Measurements from ENCODE around the gene TADA2B. TPM values are rescaled to one million over a fixed set of nuclear protein-coding genes. Genes with fewer than 3 reads are reported as not detected.
A peak's percentile ranks its signal among the peaks of the same experiment; 100 is the strongest.

The TADA2B gene
- total and polyA plus RNA-seq, 10 of the 15 experiments (the other 5 are each of a cell fraction or from before 2014, with no cell fraction given), result 0.66 to 12.0 (median 5.6) TPM

DNA sequence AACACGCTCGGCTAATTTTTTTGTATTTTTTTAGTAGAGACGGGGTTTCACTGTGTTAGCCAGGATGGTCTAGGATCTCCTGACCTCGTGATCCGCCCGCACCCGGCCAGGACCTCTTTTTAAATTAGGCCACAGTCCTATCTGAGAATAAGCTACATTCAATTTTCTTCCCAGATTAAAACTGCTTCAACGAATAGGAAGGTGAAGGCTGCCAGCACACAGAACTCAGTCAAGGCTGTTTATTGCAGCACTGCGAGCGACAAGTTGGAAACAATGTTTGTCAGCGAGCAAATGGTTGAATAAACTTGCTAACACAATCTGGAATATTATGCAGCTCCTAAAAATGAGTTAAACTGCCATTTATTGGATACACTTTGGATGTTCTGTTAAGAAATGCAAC, 22.8 kb downstream of the TADA2B start:
- H3K9ac ChIP-seq (ENCODE audit: control insufficient read depth, insufficient read depth, low read length), result no peak overlapping the region
- no peak for DNase-seq (ENCODE audit: low read depth, low spot score)
- POLR2A ChIA-PET, result interaction anchor here (0.7 to 6.5 kb wide), 4 partner anchors 9 to 157 kb away, joined by 4 to 88 read pairs (median 5); partner anchors contain the start of genes TADA2B and TBC1D14
- peaks cover 4% of the 10 kb centered on the region; the same call in 1 of the 2 replicates for H4K20me1 ChIP-seq (ENCODE audit: control insufficient read depth, insufficient read depth)
- H3K9me3 ChIP-seq (replicated peaks; ENCODE audit: control insufficient read depth, insufficient read depth, low read length), result no peaks in the 10 kb centered on the region
- ATAC-seq, result no peak
- no peak overlapping the region for H3K27ac ChIP-seq (ENCODE audit: control insufficient read depth, insufficient read depth)
- H3K4me3 ChIP-seq, result peak overlapping the region; percentile 68
- BruUV-seq (replicated peaks), result no TSS peak
- TF ChIP-seq JUNB (IDR thresholded peaks at IDR 0.05), result no peak
- TF ChIP-seq ZZZ3 (IDR thresholded peaks at IDR 0.05; ENCODE audit: control insufficient read depth, insufficient read length, low read depth), result no peak
- TF ChIP-seq YBX1 (IDR thresholded peaks at IDR 0.05), result no peak
- TF ChIP-seq HDGF (IDR thresholded peaks at IDR 0.05), result no peak
- TF ChIP-seq SMAD5 (IDR thresholded peaks at IDR 0.05; ENCODE audit: low read depth), result no peak
- TF ChIP-seq HCFC1 (IDR thresholded peaks at IDR 0.05; ENCODE audit: low read length), result no peak
- no peak for TF ChIP-seq FOXM1 (IDR thresholded peaks at IDR 0.05; ENCODE audit: low read depth, low read length)
- no peak for TF ChIP-seq BRCA1 (IDR thresholded peaks at IDR 0.05; ENCODE audit: low read depth, low read length)
- TF ChIP-seq, protein P1, sequence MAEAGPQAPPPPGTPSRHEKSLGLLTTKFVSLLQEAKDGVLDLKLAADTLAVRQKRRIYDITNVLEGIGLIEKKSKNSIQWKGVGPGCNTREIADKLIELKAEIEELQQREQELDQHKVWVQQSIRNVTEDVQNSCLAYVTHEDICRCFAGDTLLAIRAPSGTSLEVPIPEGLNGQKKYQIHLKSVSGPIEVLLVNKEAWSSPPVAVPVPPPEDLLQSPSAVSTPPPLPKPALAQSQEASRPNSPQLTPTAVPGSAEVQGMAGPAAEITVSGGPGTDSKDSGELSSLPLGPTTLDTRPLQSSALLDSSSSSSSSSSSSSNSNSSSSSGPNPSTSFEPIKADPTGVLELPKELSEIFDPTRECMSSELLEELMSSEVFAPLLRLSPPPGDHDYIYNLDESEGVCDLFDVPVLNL (IDR thresholded peaks at IDR 0.05; ENCODE audit: low read depth, low read length), result no peak
- TF ChIP-seq JUND (IDR thresholded peaks at IDR 0.05; ENCODE audit: low read depth, low read length), result no peak
- no peak for TF ChIP-seq SMC3 (IDR thresholded peaks at IDR 0.05; ENCODE audit: borderline replicate concordance, low read length)
- TF ChIP-seq ZNF217 (IDR thresholded peaks at IDR 0.05), result no peak
- no peak for TF ChIP-seq POLR2A (IDR thresholded peaks at IDR 0.05; ENCODE audit: low read depth, low read length)
- no peak for TF ChIP-seq TARDBP (IDR thresholded peaks at IDR 0.05; ENCODE audit: borderline replicate concordance)
- TF ChIP-seq, protein P2, sequence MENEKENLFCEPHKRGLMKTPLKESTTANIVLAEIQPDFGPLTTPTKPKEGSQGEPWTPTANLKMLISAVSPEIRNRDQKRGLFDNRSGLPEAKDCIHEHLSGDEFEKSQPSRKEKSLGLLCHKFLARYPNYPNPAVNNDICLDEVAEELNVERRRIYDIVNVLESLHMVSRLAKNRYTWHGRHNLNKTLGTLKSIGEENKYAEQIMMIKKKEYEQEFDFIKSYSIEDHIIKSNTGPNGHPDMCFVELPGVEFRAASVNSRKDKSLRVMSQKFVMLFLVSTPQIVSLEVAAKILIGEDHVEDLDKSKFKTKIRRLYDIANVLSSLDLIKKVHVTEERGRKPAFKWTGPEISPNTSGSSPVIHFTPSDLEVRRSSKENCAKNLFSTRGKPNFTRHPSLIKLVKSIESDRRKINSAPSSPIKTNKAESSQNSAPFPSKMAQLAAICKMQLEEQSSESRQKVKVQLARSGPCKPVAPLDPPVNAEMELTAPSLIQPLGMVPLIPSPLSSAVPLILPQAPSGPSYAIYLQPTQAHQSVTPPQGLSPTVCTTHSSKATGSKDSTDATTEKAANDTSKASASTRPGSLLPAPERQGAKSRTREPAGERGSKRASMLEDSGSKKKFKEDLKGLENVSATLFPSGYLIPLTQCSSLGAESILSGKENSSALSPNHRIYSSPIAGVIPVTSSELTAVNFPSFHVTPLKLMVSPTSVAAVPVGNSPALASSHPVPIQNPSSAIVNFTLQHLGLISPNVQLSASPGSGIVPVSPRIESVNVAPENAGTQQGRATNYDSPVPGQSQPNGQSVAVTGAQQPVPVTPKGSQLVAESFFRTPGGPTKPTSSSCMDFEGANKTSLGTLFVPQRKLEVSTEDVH (IDR thresholded peaks at IDR 0.05; ENCODE audit: low read depth, partially characterized antibody), result no peak
- TF ChIP-seq RUNX3 (IDR thresholded peaks at IDR 0.05; ENCODE audit: low read length), result no peak
- TF ChIP-seq GATAD2B (conservative IDR thresholded peaks at IDR 0.05; ENCODE audit: low read depth), result no peak
- no peak for TF ChIP-seq MEF2B (IDR thresholded peaks at IDR 0.05; ENCODE audit: partially characterized antibody, poor library complexity, severe bottlenecking)
- no peak for TF ChIP-seq ZNF384 (IDR thresholded peaks at IDR 0.05; ENCODE audit: borderline replicate concordance, low read depth, low read length)
- 93% methylated on average over 11 of the region's 11 CpGs for WGBS (ENCODE audit: insufficient coverage, insufficient replicate concordance, low lambda C conversion rate, missing lambda C conversion rate)
- intact Hi-C loops (cut with micrococcal nuclease; ENCODE audit: unreplicated experiment), result loop anchor here (5.0 kb wide), 1 partner anchor 284 kb away; the partner anchor contains the start of gene KIAA0232
- peak overlapping the region; percentile 97 for H3K4me2 ChIP-seq (ENCODE audit: control insufficient read depth, insufficient read depth)
- CTCF ChIA-PET, result interaction anchor here (0.7 to 11.2 kb wide), 10 partner anchors 9 to 346 kb away, joined by 3 to 210 read pairs (median 16); partner anchors contain the start of genes TADA2B and TBC1D14
- SMC1A ChIA-PET (ENCODE audit: uncharacterized antibody, unreplicated experiment), result interaction anchor here (0.7 to 7.2 kb wide), 9 partner anchors 9 to 518 kb away, joined by 3 to 79 read pairs (median 4); partner anchors contain the start of gene TADA2B
- no peaks in the 10 kb centered on the region for H3K27me3 ChIP-seq (replicated peaks in 1 of 2; ENCODE audit: control insufficient read depth in 2 of 2, insufficient read depth in 2 of 2, low read length in 1 of 2)
- no peak for FAIRE-seq
- H3K36me3 ChIP-seq (ENCODE audit: control insufficient read depth in 2 of 2, insufficient read depth in 2 of 2, low read length in 1 of 2), result peaks cover 10 to 18% of the 10 kb centered on the region in 2 experiments
- peaks cover 14% of the 10 kb centered on the region for H3K4me1 ChIP-seq (ENCODE audit: control insufficient read depth, insufficient read depth, low read length)
- H2AFZ ChIP-seq (ENCODE audit: control insufficient read depth, low read depth, low read length), result no peak overlapping the region
- in situ Hi-C loops (cut with MboI), result no loop called here
- RAD21 ChIA-PET (ENCODE audit: unreplicated experiment), result interaction anchor here (1.5 to 6.0 kb wide), 2 partner anchors 22 to 25 kb away, joined by 3 to 87 read pairs; partner anchors contain the start of gene TADA2B
- peaks cover 38% of the 10 kb centered on the region for H3K79me2 ChIP-seq (ENCODE audit: control insufficient read depth, insufficient read depth, low read length)

All from GM12878 (cell line).